Breast epithelium (tissue), 3 donors: ENCODE data around the gene TRIM24.
"Not testable (repeated sequence)": the region's sequence is repeated elsewhere in the genome, so short reads cannot be mapped to it uniquely, and the experiment has no call there.

ENCODE experiments used
- CTCF ChIP-seq, 3 donors: fragments of 450-650 bp; IDR thresholded peaks; one replicate each; pipeline ENCODE4 v1.5.1; 2016 to 2017; ENCODE audit warnings: antibody characterized with exemption in 3 of 3, mild to moderate bottlenecking in 3 of 3, moderate library complexity in 3 of 3
- POLR2A ChIP-seq: fragments of 450-650 bp; IDR thresholded peaks from one replicate; pipeline ENCODE4 v1.6.1; 2016; ENCODE audit warnings: antibody characterized with exemption, mild to moderate bottlenecking, moderate library complexity
- POLR2AphosphoS5 ChIP-seq, 3 donors: sonication (generic); formaldehyde crosslinking; IDR thresholded peaks; one replicate each; pipeline ENCODE4 v1.6.1; 2017; ENCODE audit warnings: antibody characterized with exemption in 3 of 3

- TF ChIP-seq CTCF (IDR thresholded peaks at IDR 0.05); POLR2A; POLR2AphosphoS5 (IDR thresholded peaks at IDR 0.05): not testable (repeated sequence)
These were observed 3.2 kb downstream of the TRIM24 start for GRCh38 chr7:138463291-138463618.
